Measurements from ENCODE around the gene DOLPP1. TPM values are rescaled to one million over a fixed set of nuclear protein-coding genes. Genes with fewer than 3 reads are reported as not detected.

Gene DOLPP1
- polyA plus RNA-seq, 1 of the 3 experiments (the other 2 are of a cell fraction): 19.9 TPM

- H3K4me1 ChIP-seq (ENCODE audit: control insufficient read depth in 1 of 2, insufficient read depth in 2 of 2, low read depth in 1 of 2, low read length in 1 of 2): no peaks in the 10 kb centered on the region; a peak in 1 of 4 replicates
- H2AFZ ChIP-seq (ENCODE audit: low read depth): no peak overlapping the region
- H3K36me3 ChIP-seq (replicated peaks in 1 of 2; ENCODE audit: control insufficient read depth in 1 of 2, insufficient read depth in 2 of 2, low read length in 1 of 2): peaks cover 0 to 28% of the 10 kb centered on the region in 2 experiments
- H3K9me2 ChIP-seq: no peaks in the 10 kb centered on the region
- no peak for TF ChIP-seq YY1 (IDR thresholded peaks at IDR 0.05; ENCODE audit: low read depth)
- no peak for TF ChIP-seq JUND (IDR thresholded peaks at IDR 0.05)
- no peak for TF ChIP-seq ZBTB33 (IDR thresholded peaks at IDR 0.05; ENCODE audit: borderline replicate concordance, low read depth)
- TF ChIP-seq IRF3 (IDR thresholded peaks at IDR 0.05; ENCODE audit: low read depth, low read length): no peak
- no peak for TF ChIP-seq RAD21 (IDR thresholded peaks at IDR 0.05; ENCODE audit: low read length)
- no peaks in the 10 kb centered on the region for H3K27me3 ChIP-seq (ENCODE audit: insufficient read depth)
- no peak overlapping the region for H3K27ac ChIP-seq (ENCODE audit: low read depth in 2 of 2, low read length in 1 of 2)
- no peaks in the 10 kb centered on the region for H3F3A ChIP-seq (replicated peaks; ENCODE audit: insufficient read depth)
- WGBS (ENCODE audit: low lambda C conversion rate): 100% methylated on average over 4 of the region's 12 CpGs
- H3K4me3 ChIP-seq (ENCODE audit: low read depth in 2 of 2, low read length in 1 of 2): no peak overlapping the region
- no peaks in the 10 kb centered on the region for H3K79me2 ChIP-seq (ENCODE audit: insufficient read depth)
- DNase-seq: no peak
- ChIA-PET CTCF (interaction anchor here (1.1 to 1.4 kb wide), 2 partner anchors 10 to 43 kb away, joined by 4 read pairs; no protein-coding TSS in a partner anchor), POLR2A (interaction anchor here (2.0 kb wide), 1 partner anchor 15 kb away, joined by 8 read pairs; the partner anchor contains the start of gene DOLPP1)
- H3K9ac ChIP-seq: no peak overlapping the region
- H3K4me2 ChIP-seq: no peak overlapping the region
- no peaks in the 10 kb centered on the region for H3K9me3 ChIP-seq
- H4K20me1 ChIP-seq (ENCODE audit: insufficient read depth): no peaks in the 10 kb centered on the region
Observed at GRCh38 chr9:129095908-129096307, 15.0 kb downstream of the DOLPP1 start.

GRCh38 chr9:129097671-129098306 lies 16.9 kb downstream of the DOLPP1 start:
- no peak for DNase-seq
- no peak for TF ChIP-seq ELF1 (IDR thresholded peaks at IDR 0.05)
- TF ChIP-seq RAD21 (IDR thresholded peaks at IDR 0.05; ENCODE audit: low read length): no peak
- no peak for TF ChIP-seq MXI1 (IDR thresholded peaks at IDR 0.05; ENCODE audit: low read depth, low read length)
- no peak for TF ChIP-seq USF1 (IDR thresholded peaks at IDR 0.05; ENCODE audit: borderline replicate concordance, low read depth)
- TF ChIP-seq EZH2phosphoT487 (IDR thresholded peaks at IDR 0.05; ENCODE audit: borderline replicate concordance, low read depth): no peak
- no peak for TF ChIP-seq PBX3 (IDR thresholded peaks at IDR 0.05)
- no peak for TF ChIP-seq GABPA (IDR thresholded peaks at IDR 0.05; ENCODE audit: low read depth)
- TF ChIP-seq MAX (IDR thresholded peaks at IDR 0.05; ENCODE audit: low read depth): no peak
- TF ChIP-seq RFX5 (IDR thresholded peaks at IDR 0.05; ENCODE audit: low read length): no peak
- TF ChIP-seq NFIC (IDR thresholded peaks at IDR 0.05; ENCODE audit: borderline replicate concordance): no peak
- no peak for TF ChIP-seq TEAD4 (IDR thresholded peaks at IDR 0.05; ENCODE audit: borderline replicate concordance, insufficient read depth)
- TF ChIP-seq YY1 (IDR thresholded peaks at IDR 0.05; ENCODE audit: low read depth): no peak
- H3K27ac ChIP-seq (ENCODE audit: low read depth in 2 of 2, low read length in 1 of 2): no peak overlapping the region
- H3K4me3 ChIP-seq (ENCODE audit: low read depth in 2 of 2, low read length in 1 of 2): no peak overlapping the region
- 93% methylated on average over 16 of the region's 16 CpGs for WGBS (ENCODE audit: low lambda C conversion rate)
- peaks cover 0 to 33% of the 10 kb centered on the region in 2 experiments for H3K36me3 ChIP-seq (replicated peaks in 1 of 2; ENCODE audit: control insufficient read depth in 1 of 2, insufficient read depth in 2 of 2, low read length in 1 of 2)
- CTCF ChIA-PET: no interaction called here
- no peaks in the 10 kb centered on the region for H3K79me2 ChIP-seq (ENCODE audit: insufficient read depth)
- H3K9ac ChIP-seq: no peak overlapping the region
- no peaks in the 10 kb centered on the region for H3K9me3 ChIP-seq
- no peak overlapping the region for H2AFZ ChIP-seq (ENCODE audit: low read depth)
- no peaks in the 10 kb centered on the region for H3F3A ChIP-seq (replicated peaks; ENCODE audit: insufficient read depth)
- no peaks in the 10 kb centered on the region for H3K27me3 ChIP-seq (ENCODE audit: insufficient read depth)
- no peaks in the 10 kb centered on the region for H4K20me1 ChIP-seq (ENCODE audit: insufficient read depth)
- no peaks in the 10 kb centered on the region for H3K9me2 ChIP-seq
- H3K4me2 ChIP-seq: no peak overlapping the region
- H3K4me1 ChIP-seq (ENCODE audit: control insufficient read depth in 1 of 2, insufficient read depth in 2 of 2, low read depth in 1 of 2, low read length in 1 of 2): no peaks in the 10 kb centered on the region; a peak in 1 of 4 replicates
- POLR2A ChIA-PET: no interaction called here

All from SK-N-SH (cell line).